Motor neuron (in vitro differentiated cells): ENCODE results near the gene VILL. TPM values are rescaled to one million over a fixed set of nuclear protein-coding genes. Genes with fewer than 3 reads are reported as not detected.
"Not testable (repeated sequence)": the region's sequence is repeated elsewhere in the genome, so short reads cannot be mapped to it uniquely, and the experiment has no call there.

Source experiments
- ATAC-seq, 8 experiments: fragments of 200-7000 bp; cut with Tn5 transposase; replicated peaks in 6 of 8; 2 replicates each; pipeline ENCODE4 v1.8.0; 2021; ENCODE audit warnings: mild to moderate bottlenecking in 8 of 8, moderate library complexity in 8 of 8
- H3K27ac ChIP-seq, 2 donors: fragments of 250-450 bp; sonication (Bioruptor Pico); 2 replicates each; pipeline ENCODE4 v1.9.0; 2021; ENCODE audit warnings: antibody characterized with exemption in 2 of 2, mild to moderate bottlenecking in 2 of 2, moderate library complexity in 1 of 2
- H3K4me1 ChIP-seq, 2 donors: fragments of 250-450 bp; sonication (Bioruptor Pico); replicated peaks in 1 of 2; 2 replicates each; pipeline ENCODE4 v1.6.1; 2021; ENCODE audit warnings: antibody characterized with exemption in 2 of 2, mild to moderate bottlenecking in 2 of 2, moderate library complexity in 1 of 2
- H3K4me3 ChIP-seq, 5 donors: fragments of 250-450 bp; sonication (Bioruptor Pico); 2 replicates each; pipeline ENCODE4 v1.9.0; 2021; ENCODE audit warnings: antibody characterized with exemption in 5 of 5, mild to moderate bottlenecking in 5 of 5, moderate library complexity in 4 of 5
- WGBS, 10 experiments: fragments of 450-650 bp; shearing (Covaris generic); methylation state at CpG; one replicate each; pipeline ENCODE4 v1.0.0; 2022; 5-methylcytosine and 5-hydroxymethylcytosine counted together
- in situ Hi-C, 9 experiments: fragments of 400-800 bp; cut with MboI; loops; one replicate each; pipeline ENCODE4 v1.15.0; 2021; ENCODE audit warnings: low sequenced_read_pairs in 9 of 9, low pct_unique_long_range_greater_than_20kb in 2 of 9; ENCODE audit not compliant: unreplicated experiment in 9 of 9
- total RNA-seq, 8 experiments: library from RNA; unstranded; fragments of 300-600 nt; gene quantifications; 2 replicates each; pipeline versions ENCODE4 v1.2.3 to v1.2.4, GENCODE V29; 2022

Gene VILL
- total RNA-seq, 8 experiments from 2014 or later, result 0.38 to 10.8 (median 1.6) TPM

DNA sequence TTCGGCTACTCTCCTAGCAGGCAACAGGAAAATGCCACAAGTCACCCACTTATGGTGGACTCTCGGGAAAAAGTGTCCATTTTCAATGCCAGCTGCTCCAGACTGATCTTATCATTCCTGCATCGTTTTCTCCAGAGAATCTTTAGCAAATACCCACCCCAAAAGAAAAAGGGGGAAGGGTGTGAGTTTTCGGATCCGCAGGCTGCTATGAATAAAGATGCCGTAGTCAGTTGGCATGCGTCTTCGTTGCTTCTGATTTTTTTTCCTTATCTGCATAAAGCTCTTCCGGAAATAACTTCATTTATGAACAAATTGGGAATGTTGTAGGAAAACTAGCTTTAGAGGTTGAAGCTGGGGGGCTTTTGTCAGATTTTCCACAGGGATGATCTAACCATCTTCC lies 22.4 kb upstream of the VILL start:
- WGBS, 10 experiments, result 83 to 100% (median 96%) methylated on average over 1 to 9 of the region's 9 CpGs
- in situ Hi-C loops, result loop anchor here in 1 of 9 experiments (10.0 kb wide), 1 partner anchor 113 kb away; no protein-coding TSS in a partner anchor
- Histone ChIP-seq H3K4me1 (peaks cover 0 to 5% of the 10 kb centered on the region in 2 donors), H3K27ac (no peak overlapping the region), H3K4me3 (no peak overlapping the region)
- ATAC-seq, result no peak

DNA sequence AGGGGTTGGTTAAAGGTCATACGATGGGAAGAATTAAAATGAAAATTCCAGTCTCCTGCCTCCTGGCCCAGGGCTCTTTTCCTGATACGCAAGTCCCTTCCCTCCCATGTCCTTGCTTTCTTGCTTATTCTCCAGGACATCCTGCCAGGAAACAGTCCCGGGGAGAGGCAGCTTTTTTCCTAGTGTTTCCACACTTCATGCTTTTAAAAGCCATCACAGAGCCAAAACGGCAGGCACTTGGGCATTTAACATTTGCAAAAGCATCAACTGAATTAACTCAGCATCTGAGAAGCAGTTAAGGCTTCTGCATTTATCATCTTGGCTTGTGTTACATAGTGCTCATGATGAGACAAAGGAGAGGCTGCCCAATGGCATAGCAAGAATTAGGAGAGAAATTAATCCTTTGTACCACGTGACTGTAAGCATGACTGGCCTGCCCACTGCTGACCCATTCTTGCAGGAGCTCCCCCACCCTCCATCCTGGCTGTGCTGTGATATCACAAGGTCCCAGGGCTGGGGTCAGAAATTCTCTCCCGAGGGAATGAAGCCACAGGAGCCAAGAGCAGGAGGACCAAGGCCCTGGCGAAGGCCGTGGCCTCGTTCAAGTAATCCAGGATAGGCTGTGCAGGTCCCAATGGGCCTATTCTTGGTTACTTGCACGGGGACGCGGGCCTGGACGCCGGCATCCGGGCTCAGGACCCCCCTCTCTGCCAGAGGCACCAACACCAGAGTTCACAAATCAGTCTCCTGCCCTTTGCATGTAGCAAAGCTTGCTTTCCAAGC lies 21.6 kb upstream of the VILL start:
- Histone ChIP-seq H3K27ac (peak overlapping the region in 1 of 2 donors; percentile 64), H3K4me1 (peaks cover 0 to 5% of the 10 kb centered on the region in 2 donors), H3K4me3 (no peak overlapping the region)
- in situ Hi-C loops, result loop anchor here in 1 of 9 experiments (10.0 kb wide), 1 partner anchor 114 kb away; no protein-coding TSS in a partner anchor
- ATAC-seq, result peak in 6 of 8 experiments; percentile 43 to 94 (median 80)
- 17 to 88% (median 77%) methylated on average over 1 to 8 of the region's 15 CpGs; no CpG with 5 or more reads in 1 of the 10 experiments for whole genome bisulfite sequencing, 10 experiments

DNA sequence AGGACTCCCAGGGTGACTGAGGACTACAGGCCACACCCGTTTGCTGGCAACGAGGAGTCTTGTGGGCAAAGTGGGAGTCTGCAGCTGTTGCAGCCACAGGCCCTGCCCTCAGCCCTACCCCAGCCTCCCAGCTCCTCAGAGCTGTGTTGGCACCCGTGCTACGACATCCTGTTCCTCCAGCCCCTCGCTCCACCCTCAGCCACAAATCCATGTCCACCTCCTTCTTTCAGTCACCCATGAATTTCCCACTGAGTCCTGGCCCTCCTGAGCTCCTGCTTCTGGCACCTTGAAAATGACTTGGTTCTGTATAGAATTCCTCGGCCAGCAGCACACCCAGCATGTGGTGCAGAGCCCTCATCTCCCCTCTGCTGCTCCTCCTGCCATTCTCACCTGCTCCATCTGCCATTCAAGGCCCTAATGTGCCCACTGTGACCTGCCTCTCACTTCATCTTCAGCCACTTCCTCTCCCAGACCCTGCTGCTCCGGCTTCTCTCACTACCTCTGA lies 20.9 kb upstream of the VILL start:
- ATAC-seq, result peak in 4 of 8 experiments; percentile 9 to 36 (median 25)
- Histone ChIP-seq H3K4me3 (no peak overlapping the region), H3K4me1 (peaks cover 0 to 5% of the 10 kb centered on the region in 2 donors), H3K27ac (peak overlapping the region in 1 of 2 donors; percentile 64)
- 90 to 100% (median 97%) methylated on average over 1 to 4 of the region's 7 CpGs; no CpG with 5 or more reads in 6 of the 10 experiments for WGBS, 10 experiments
- in situ Hi-C loops, result loop anchor here in 3 of 9 experiments (10.0 kb wide), 1 partner anchor 115 kb away; no protein-coding TSS in a partner anchor

DNA sequence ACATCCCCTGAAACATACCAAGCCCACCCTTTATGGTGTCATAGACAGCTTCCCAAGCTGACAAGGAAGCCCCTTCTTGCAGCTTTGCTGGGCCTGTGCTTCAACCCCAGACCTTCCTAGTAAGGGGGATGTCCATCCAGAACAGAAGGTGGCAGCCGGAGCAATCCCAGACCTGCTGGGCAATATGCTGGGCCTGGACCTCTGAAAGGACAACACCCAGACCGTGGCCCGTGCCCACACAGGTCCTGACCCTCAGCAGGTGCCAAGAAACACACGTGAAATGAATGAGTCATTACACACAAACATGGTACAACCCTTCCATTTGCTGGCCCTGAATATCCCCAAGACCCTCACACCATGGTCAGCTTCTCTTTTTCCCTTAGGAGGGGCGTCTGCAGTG lies 19.8 kb upstream of the VILL start:
- 80 to 90% methylated on average over 1 to 2 of the region's 5 CpGs; no CpG with 5 or more reads in 8 of the 10 experiments for WGBS, 10 experiments
- H3K4me3 ChIP-seq, result no peak overlapping the region
- H3K27ac ChIP-seq, result no peak overlapping the region
- in situ Hi-C loops, result loop anchor here in 2 of 9 experiments (10.0 kb wide), 1 partner anchor 116 kb away; no protein-coding TSS in a partner anchor
- H3K4me1 ChIP-seq, result peaks cover 0 to 5% of the 10 kb centered on the region in 2 donors
- no peak for ATAC-seq

DNA sequence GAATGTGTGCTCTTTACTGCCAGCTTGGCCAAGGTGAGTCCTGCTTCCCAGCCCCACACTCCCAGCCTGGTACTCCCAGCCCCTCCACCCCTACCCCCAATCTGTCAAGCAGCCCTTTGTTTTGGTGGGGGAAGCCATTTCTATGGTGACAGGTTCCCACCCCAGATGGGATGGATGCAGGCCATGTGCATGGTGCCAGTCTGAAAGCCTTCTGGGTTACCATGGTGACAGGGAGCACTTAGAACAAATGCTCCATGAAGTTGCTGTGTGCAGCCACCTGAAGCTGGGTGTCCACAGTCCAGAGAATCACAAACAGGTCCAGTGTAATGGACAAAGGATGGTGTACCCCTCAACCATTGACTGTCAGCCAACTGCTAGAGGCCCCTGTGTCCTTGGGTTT lies 19.1 kb upstream of the VILL start:
- ATAC-seq, result peak in 1 of 8 experiments; percentile 30
- Histone ChIP-seq H3K4me1 (peaks cover 0 to 5% of the 10 kb centered on the region in 2 donors), H3K4me3 (no peak overlapping the region), H3K27ac (no peak overlapping the region)
- in situ Hi-C loops, result loop anchor here in 2 of 9 experiments (10.0 kb wide), 1 partner anchor 117 kb away; no protein-coding TSS in a partner anchor

DNA sequence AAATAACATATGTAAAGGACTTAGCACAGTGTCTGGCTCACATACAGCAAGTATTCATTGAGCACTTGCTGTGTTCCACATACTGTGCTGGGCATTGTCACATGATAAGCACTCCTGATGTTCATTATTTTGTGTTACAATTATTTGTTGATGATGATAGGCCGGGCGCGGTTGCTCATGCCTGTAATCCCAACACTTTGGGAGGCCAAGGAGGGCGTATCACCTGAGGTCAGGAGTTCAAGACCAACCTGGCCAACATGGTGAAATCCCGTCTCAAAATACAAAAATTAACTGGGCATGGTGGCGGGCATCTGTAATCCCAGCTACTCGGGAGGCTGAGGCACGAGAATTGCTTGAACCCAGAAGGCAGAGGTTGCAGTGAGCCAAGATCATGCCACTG lies 18.5 kb upstream of the VILL start:
- 80 to 100% (median 93%) methylated on average over 1 to 5 of the region's 8 CpGs; no CpG with 5 or more reads in 3 of the 10 experiments for WGBS, 10 experiments
- not testable (repeated sequence) for H3K27ac ChIP-seq, H3K4me1 ChIP-seq, H3K4me3 ChIP-seq, ATAC-seq
- in situ Hi-C loops, result loop anchor here in 2 of 9 experiments (10.0 kb wide), 1 partner anchor 117 kb away; no protein-coding TSS in a partner anchor

DNA sequence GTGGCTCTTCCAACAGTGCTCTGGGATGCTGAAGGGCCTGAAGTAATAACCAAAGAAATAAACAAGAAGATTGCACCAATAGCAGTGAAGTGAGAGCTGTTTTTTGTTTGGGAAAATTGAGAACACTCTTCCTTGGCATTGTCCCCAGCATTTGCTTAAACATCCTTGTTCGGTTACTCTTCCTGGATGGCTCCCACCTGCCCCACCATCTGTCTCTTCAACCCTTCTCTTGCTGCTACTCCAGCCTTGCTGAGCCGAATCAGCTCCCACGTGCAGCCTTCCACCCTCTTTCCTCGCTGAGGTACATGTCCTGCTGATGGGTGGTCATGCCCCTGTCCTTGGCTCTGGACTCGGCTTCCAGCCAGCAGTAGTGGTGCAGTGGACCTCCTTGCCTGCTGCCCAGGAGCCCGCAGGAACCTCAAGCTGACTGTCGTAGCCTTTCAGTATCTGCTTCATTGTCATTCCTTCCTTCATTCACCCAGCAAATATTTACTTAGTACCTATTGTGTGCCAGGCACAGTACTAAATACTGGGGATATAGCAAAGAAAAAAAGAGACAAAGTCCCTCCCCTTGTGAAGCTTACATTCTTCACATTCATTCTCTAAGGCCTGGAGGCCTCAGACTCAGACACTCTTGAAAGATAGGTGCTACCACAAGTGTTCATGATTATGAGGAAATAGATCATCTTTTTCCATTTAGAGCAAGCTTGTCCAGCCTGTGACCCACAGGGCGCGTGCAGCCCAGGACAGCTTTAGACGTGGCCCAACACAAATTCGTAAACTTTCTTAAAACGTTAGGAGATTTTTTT lies 17.1 kb upstream of the VILL start:
- Histone ChIP-seq H3K4me3 (no peak overlapping the region), H3K27ac (no peak overlapping the region), H3K4me1 (peaks cover 0 to 5% of the 10 kb centered on the region in 2 donors)
- in situ Hi-C loops, result loop anchor here in 2 of 9 experiments (10.0 kb wide), 1 partner anchor 119 kb away; no protein-coding TSS in a partner anchor
- no peak for ATAC-seq
- 79 to 100% (median 91%) methylated on average over 2 to 9 of the region's 12 CpGs; no CpG with 5 or more reads in 2 of the 10 experiments for WGBS, 10 experiments

DNA sequence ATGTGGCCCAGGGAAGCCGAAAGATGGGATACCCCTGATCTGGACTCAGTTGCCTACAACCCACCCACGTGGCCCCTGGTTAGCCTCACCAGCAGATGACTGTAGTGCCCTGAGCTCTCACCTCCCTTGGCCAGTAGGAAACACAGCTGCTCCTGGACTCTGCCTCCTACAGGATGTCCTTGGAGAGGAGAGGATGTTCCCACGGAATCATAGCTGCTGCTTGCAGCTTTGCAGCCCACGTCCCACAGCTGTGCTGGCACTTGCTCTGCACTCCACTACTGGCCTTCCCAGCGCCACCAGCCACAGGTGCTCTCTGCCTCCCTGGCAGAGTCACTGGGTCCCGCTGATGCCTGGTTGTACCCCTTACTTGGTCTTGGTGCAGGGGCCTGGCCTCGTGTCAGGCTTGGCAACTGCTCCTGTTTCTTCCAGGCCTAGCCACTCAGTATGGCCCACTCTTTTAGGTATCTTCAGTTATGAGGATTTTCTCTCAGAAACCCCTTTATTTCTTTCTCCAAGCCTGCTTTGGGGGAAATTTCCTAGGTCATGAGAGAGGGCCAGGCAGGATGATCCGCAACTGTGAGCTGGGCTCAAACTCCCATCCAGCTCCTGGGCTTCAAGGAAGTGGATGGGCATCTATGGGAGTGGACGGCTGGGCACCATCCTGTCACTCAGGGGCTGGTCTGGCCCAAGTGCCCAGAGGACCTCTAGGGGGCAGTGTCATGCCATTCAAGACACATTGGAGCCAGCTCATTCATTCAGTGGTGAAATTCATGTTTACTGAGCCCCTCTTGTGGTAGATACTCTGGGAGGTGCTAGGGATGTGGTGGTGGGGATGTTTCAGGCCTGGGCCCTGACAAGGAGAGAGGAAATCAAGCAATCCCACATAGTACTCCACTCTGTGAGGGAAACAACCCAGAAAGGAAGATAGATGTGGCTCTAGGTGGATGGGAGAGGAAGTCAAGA lies 16.2 kb upstream of the VILL start:
- no peak overlapping the region for H3K27ac ChIP-seq
- WGBS, 10 experiments, result 80 to 100% (median 92%) methylated on average over 1 to 7 of the region's 9 CpGs; no CpG with 5 or more reads in 4 of the 10 experiments
- in situ Hi-C loops, result loop anchor here in 2 of 9 experiments (10.0 kb wide), 1 partner anchor 120 kb away; no protein-coding TSS in a partner anchor
- no peaks in the 10 kb centered on the region for H3K4me1 ChIP-seq
- H3K4me3 ChIP-seq, result no peak overlapping the region
- ATAC-seq, result peak; percentile 62 to 96 (median 86)

DNA sequence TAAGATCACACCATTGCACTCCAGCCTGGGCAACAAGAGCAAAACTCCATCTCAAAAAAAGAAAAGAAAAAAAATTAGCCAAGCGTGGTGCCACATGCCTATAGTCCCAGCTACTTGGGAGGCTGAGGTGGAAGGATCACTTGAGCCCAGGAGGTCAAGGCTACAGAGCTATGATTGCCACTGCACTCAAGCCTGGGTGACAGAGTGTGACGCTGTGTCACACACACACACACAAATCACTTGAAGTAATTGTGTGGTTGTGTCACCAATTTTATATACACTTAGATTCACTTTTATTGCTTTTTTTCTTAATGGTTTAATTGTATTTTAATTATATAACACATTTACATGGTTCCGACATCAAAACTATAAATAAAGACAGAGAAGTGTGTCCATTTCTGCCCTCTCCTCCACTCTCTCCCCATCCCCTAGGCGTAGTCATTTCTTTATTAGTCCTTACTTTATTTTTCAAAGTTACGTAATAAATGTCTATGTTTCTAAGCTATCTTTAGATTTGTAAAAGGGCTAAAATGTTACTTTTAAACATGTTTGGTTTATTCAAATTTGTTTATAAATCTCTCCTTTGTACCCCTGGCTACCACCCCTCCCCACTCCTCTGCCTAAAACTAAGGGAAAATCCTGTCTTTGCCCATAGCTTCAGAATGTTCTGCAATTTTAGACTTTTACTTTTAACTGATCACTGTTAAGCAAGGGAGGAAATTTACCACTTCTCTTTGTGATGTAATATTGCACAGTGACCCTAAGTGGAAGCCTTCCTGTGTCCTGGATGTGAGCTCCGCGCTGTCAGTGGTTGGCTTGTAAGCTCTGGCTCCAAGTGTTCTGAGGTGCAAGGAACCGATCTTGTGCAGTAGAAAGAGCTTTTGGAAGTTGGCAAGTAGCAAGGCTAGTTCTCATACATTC lies 10.8 kb upstream of the VILL start:
- WGBS, 10 experiments, result 84 to 100% (median 96%) methylated on average over 2 to 7 of the region's 8 CpGs

DNA sequence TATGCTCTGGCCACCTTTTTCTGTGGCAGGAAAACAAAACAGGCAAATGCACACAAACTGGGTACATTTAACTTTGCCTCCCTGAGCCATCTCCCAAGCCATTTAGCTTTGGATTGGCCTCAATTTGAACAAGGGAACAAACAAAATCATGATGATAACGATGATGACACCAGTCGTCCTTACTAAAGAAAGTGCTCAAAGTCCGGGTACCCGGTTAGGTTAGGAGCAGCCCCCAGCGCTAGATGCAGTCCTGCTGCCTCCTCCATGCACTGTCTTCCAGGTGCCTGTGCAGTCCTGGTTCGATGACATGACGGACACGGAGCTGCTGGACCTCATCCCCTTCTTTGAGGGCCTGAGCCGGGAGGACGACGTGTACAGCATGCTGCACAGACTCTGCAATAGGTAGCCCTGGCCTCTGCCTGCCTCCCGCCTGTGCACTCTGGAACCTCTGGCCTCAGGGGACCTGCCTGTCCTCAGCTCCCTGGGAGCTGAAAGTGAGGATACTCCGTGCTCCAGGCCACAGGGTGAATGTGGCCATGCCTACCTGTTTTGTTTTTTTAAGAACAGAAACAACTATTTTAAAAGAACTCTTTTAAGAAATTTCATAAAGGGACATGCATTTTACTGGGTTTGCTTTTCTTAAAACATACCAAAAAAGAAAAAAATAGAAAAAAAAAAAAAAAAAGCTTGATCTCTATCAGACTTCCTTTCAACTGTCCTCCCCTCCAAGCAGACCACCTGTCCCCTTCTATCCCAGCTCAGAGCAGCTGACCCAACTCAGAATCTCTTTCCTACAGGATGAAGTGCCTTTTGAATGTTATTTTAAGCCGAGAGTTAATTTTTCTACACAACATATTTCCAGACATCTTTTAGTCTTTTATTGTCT lies 9.9 kb upstream of the VILL start:
- in situ Hi-C loops, result no loop called here
- no peak for ATAC-seq
- Histone ChIP-seq H3K4me1 (no peaks in the 10 kb centered on the region), H3K27ac (no peak overlapping the region), H3K4me3 (no peak overlapping the region)
- WGBS, 10 experiments, result 79 to 100% (median 89%) methylated on average over 2 to 7 of the region's 14 CpGs; no CpG with 5 or more reads in 2 of the 10 experiments

More for the DNA sequence above, 10.8 kb upstream of the VILL start:
- ATAC-seq, result no peak
- H3K4me3 ChIP-seq, result no peak overlapping the region
- H3K27ac ChIP-seq, result no peak overlapping the region
- in situ Hi-C loops, result loop anchor here in 2 of 9 experiments (10.0 kb wide), 1 partner anchor 125 kb away; no protein-coding TSS in a partner anchor
- no peaks in the 10 kb centered on the region for H3K4me1 ChIP-seq
